ENCODE data around the gene FAM229B.

DNA sequence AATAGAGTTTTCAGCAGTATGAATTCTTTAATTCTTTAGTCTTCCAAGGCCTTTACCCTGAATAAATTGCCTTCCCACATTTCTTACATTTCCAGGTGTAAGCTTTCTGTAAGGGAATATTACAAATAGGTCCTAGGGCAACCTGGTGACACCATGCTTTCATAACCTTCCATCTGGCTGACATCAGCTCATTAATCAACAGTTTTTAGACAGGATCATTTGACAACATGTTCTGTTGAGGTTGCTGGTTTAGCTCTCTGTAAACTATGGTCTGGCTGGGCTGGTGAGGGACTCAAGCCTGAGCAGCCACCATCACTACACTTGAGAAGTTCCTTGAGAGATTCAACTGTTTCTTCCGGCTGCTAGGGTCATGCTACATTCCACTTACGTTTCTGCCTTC, 19.2 kb downstream of the FAM229B start:
- TF ChIP-seq, protein P1, sequence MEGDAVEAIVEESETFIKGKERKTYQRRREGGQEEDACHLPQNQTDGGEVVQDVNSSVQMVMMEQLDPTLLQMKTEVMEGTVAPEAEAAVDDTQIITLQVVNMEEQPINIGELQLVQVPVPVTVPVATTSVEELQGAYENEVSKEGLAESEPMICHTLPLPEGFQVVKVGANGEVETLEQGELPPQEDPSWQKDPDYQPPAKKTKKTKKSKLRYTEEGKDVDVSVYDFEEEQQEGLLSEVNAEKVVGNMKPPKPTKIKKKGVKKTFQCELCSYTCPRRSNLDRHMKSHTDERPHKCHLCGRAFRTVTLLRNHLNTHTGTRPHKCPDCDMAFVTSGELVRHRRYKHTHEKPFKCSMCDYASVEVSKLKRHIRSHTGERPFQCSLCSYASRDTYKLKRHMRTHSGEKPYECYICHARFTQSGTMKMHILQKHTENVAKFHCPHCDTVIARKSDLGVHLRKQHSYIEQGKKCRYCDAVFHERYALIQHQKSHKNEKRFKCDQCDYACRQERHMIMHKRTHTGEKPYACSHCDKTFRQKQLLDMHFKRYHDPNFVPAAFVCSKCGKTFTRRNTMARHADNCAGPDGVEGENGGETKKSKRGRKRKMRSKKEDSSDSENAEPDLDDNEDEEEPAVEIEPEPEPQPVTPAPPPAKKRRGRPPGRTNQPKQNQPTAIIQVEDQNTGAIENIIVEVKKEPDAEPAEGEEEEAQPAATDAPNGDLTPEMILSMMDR (IDR thresholded peaks at IDR 0.05) = no peak
- TF ChIP-seq POLR2A (IDR thresholded peaks at IDR 0.05) = no peak
